H1 (cell line): Measurements from ENCODE around the gene DNLZ. TPM values are rescaled to one million over a fixed set of nuclear protein-coding genes. Genes with fewer than 3 reads are reported as not detected.
A peak's percentile ranks its signal among the peaks of the same experiment; 100 is the strongest.

ENCODE experiments used
- CTCF ChIA-PET: fragments of 300-600 bp; sonication (Branson Sonifier 250); formaldehyde crosslinking; loops from one replicate; lab custom pipeline; 2021; ENCODE audit not compliant: partially characterized antibody; lab: Charles Lee
- POLR2A ChIA-PET: fragments of 300-600 bp; sonication (Branson Sonifier 250); formaldehyde crosslinking; loops from one replicate; lab custom pipeline; 2021; ENCODE audit warnings: inconsistent platforms; ENCODE audit not compliant: partially characterized antibody; lab: Charles Lee
- DNase-seq, 2 experiments: peaks; one replicate each; pipeline versions ENCODE4 v3.0.0 to v3.0.0-alpha.2; 2010 to 2022; ENCODE audit warnings: low spot score in 2 of 2, low read depth in 1 of 2, mixed read lengths in 1 of 2
- FAIRE-seq: peaks from 2 replicates; lab custom pipeline; 2011; peaks lifted over from hg19 to GRCh38; lab: Jason Lieb, UNC
- H2AFZ ChIP-seq: 2 replicates; pipeline ENCODE4 v1.8.1; 2012; ENCODE audit warnings: low read length, inconsistent platforms
- H2AK5ac ChIP-seq: 2 replicates; pipeline ENCODE4 v1.6.1; 2013; ENCODE audit warnings: low read depth, low read length
- H2BK120ac ChIP-seq: replicated peaks from 2 replicates; pipeline ENCODE3; 2013; ENCODE audit warnings: low read depth, low read length, inconsistent platforms
- H2BK12ac ChIP-seq: 2 replicates; pipeline ENCODE4 v1.6.1; 2013; ENCODE audit warnings: low read depth, low read length
- H2BK15ac ChIP-seq: 2 replicates; pipeline ENCODE4 v1.6.1; 2013; ENCODE audit warnings: low read length
- H2BK20ac ChIP-seq: 2 replicates; pipeline ENCODE4 v1.6.1; 2013; ENCODE audit warnings: low read length
- H2BK5ac ChIP-seq: 2 replicates; pipeline ENCODE4 v1.6.1; 2013; ENCODE audit warnings: low read depth, low read length
- H3K14ac ChIP-seq: 2 replicates; pipeline ENCODE4 v1.6.1; 2013; ENCODE audit warnings: inconsistent platforms; ENCODE audit not compliant: insufficient read length
- H3K18ac ChIP-seq: 2 replicates; pipeline ENCODE4 v1.6.1; 2013; ENCODE audit warnings: low read length; ENCODE audit errors: extremely low read depth
- H3K23ac ChIP-seq: 2 replicates; pipeline ENCODE4 v1.6.1; 2013; ENCODE audit warnings: inconsistent platforms; ENCODE audit not compliant: insufficient read length
- H3K23me2 ChIP-seq: 2 replicates; pipeline ENCODE4 v1.6.1; 2013; ENCODE audit warnings: low read depth, low read length
- H3K27ac ChIP-seq: 2 replicates; pipeline ENCODE4 v1.6.1; 2011; ENCODE audit warnings: low read depth, low read length, inconsistent platforms
- H3K27me3 ChIP-seq, 4 experiments: replicated peaks in 1 of 4; 1 replicate in 1 of 4; 2 replicates in 3 of 4; pipeline versions ENCODE4 v1.6.1 to v1.8.1; 2011 to 2013; ENCODE audit warnings: low read length in 3 of 4, mild to moderate bottlenecking in 3 of 4, inconsistent platforms in 2 of 4, mixed read lengths in 2 of 4, moderate library complexity in 1 of 4; ENCODE audit not compliant: control insufficient read depth in 3 of 4, insufficient read depth in 3 of 4; ENCODE audit errors: extremely low read depth in 1 of 4
- H3K36me3 ChIP-seq, 4 experiments: 2 replicates each; pipeline versions ENCODE4 v1.6.1 to v1.8.1; 2011 to 2013; ENCODE audit warnings: mild to moderate bottlenecking in 4 of 4, low read length in 3 of 4, moderate library complexity in 2 of 4, control low read depth in 1 of 4, inconsistent platforms in 1 of 4; ENCODE audit not compliant: insufficient read depth in 4 of 4, control insufficient read depth in 2 of 4
- H3K4ac ChIP-seq: replicated peaks from 2 replicates; pipeline ENCODE3; 2013; ENCODE audit warnings: low read length, low read depth, mixed read lengths, inconsistent platforms; ENCODE audit not compliant: insufficient read length
- H3K4me1 ChIP-seq, 4 experiments: replicated peaks in 1 of 4; 1 replicate in 1 of 4; 2 replicates in 3 of 4; pipeline versions ENCODE4 v1.6.1 to v1.8.1; 2011 to 2013; ENCODE audit warnings: low read length in 3 of 4, inconsistent platforms in 2 of 4, mixed read lengths in 1 of 4; ENCODE audit not compliant: insufficient read depth in 4 of 4, control insufficient read depth in 3 of 4
- H3K4me2 ChIP-seq, 2 experiments: 2 replicates each; pipeline versions ENCODE4 v1.6.1 to v1.8.1; 2011 to 2013; ENCODE audit warnings: low read depth in 2 of 2, low read length in 2 of 2, control low read depth in 1 of 2, inconsistent platforms in 1 of 2, mild to moderate bottlenecking in 1 of 2; ENCODE audit not compliant: insufficient read depth in 1 of 2
- H3K4me3 ChIP-seq, 4 experiments: fragments of 200-600, 300-600 bp in 1 of 4; sonication (generic), shearing (Covaris generic), sonication (Bioruptor Twin) in 1 of 4; 2 replicates each; pipeline versions ENCODE4 v1.5.1 to v1.8.1; 2011 to 2016; ENCODE audit warnings: low read length in 4 of 4, low read depth in 3 of 4, control low read depth in 2 of 4, inconsistent platforms in 2 of 4, mild to moderate bottlenecking in 2 of 4, mixed read lengths in 1 of 4, moderate library complexity in 1 of 4; ENCODE audit not compliant: insufficient read depth in 2 of 4; ENCODE audit errors: extremely low read depth in 1 of 4
- H3K56ac ChIP-seq: replicated peaks from 2 replicates; pipeline ENCODE3; 2013; ENCODE audit warnings: low read depth, mild to moderate bottlenecking, mixed read lengths, low read length, inconsistent platforms; ENCODE audit not compliant: insufficient read length
- H3K79me1 ChIP-seq: 2 replicates; pipeline ENCODE4 v1.6.1; 2013; ENCODE audit warnings: low read depth, low read length, control low read depth
- H3K79me2 ChIP-seq, 2 experiments: 2 replicates each; pipeline versions ENCODE4 v1.6.1 to v1.8.1; 2012 to 2013; ENCODE audit warnings: low read length in 2 of 2, mild to moderate bottlenecking in 2 of 2, inconsistent platforms in 1 of 2; ENCODE audit not compliant: insufficient read depth in 2 of 2, control insufficient read depth in 1 of 2
- H3K9ac ChIP-seq, 4 experiments: replicated peaks in 1 of 4; 1 replicate in 1 of 4; 2 replicates in 3 of 4; pipeline versions ENCODE4 v1.6.1 to v1.8.1; 2011 to 2013; ENCODE audit warnings: low read depth in 3 of 4, low read length in 3 of 4, control low read depth in 2 of 4, mild to moderate bottlenecking in 2 of 4, moderate library complexity in 2 of 4, inconsistent platforms in 1 of 4; ENCODE audit errors: extremely low read depth in 1 of 4
- H3K9me3 ChIP-seq, 2 experiments: 2 replicates each; pipeline versions ENCODE4 v1.6.1 to v1.8.1; 2012 to 2013; ENCODE audit warnings: mild to moderate bottlenecking in 2 of 2, moderate library complexity in 2 of 2, control low read depth in 1 of 2, inconsistent platforms in 1 of 2, low read depth in 1 of 2, low read length in 1 of 2, mixed read lengths in 1 of 2; ENCODE audit not compliant: insufficient read depth in 2 of 2
- H4K20me1 ChIP-seq, 2 experiments: replicated peaks in 1 of 2; 2 replicates each; pipeline versions ENCODE3 to v1.8.1; 2011 to 2013; ENCODE audit warnings: inconsistent platforms in 2 of 2, low read length in 2 of 2, mild to moderate bottlenecking in 1 of 2; ENCODE audit not compliant: insufficient read depth in 2 of 2, control insufficient read depth in 1 of 2
- H4K5ac ChIP-seq: 2 replicates; pipeline ENCODE4 v1.6.1; 2013; ENCODE audit warnings: low read length, low read depth, mixed read lengths, inconsistent platforms; ENCODE audit not compliant: insufficient read length
- H4K8ac ChIP-seq: 2 replicates; pipeline ENCODE4 v1.8.0; 2013; ENCODE audit warnings: mild to moderate bottlenecking, moderate library complexity, low read length, inconsistent platforms; ENCODE audit not compliant: insufficient read depth; ENCODE audit errors: extremely low read depth
- H4K91ac ChIP-seq: replicated peaks from 2 replicates; pipeline ENCODE3; 2013; ENCODE audit warnings: low read length, mixed read lengths, inconsistent platforms; ENCODE audit not compliant: insufficient read length
- BACH1 ChIP-seq: IDR thresholded peaks from 2 replicates; pipeline ENCODE4 v1.6.1; 2012; ENCODE audit warnings: low read length, improper control_type of control experiment
- CHD1 ChIP-seq: IDR thresholded peaks from 2 replicates; pipeline ENCODE4 v1.6.1; 2012; ENCODE audit warnings: low read depth, low read length, improper control_type of control experiment
- EP300 ChIP-seq, 2 experiments: IDR thresholded peaks; 1 replicate in 1 of 2; 2 replicates in 1 of 2; pipeline ENCODE4 v1.6.1; 2011 to 2012; ENCODE audit warnings: low read depth in 2 of 2, low read length in 2 of 2, mild to moderate bottlenecking in 2 of 2, borderline replicate concordance in 1 of 2, inconsistent platforms in 1 of 2, moderate library complexity in 1 of 2
- PHF8 ChIP-seq: fragments of 200-600 bp; sonication (generic); conservative IDR thresholded peaks from 2 replicates; pipeline ENCODE4 v1.7.1; 2012; ENCODE audit warnings: low read depth, mild to moderate bottlenecking, inconsistent platforms, low read length, moderate library complexity
- POU5F1 ChIP-seq: IDR thresholded peaks from 2 replicates; pipeline ENCODE4 v1.6.1; 2011; ENCODE audit warnings: low read depth, mild to moderate bottlenecking, low read length, moderate library complexity
- SAP30 ChIP-seq: fragments of 300-600 bp; sonication (generic); IDR thresholded peaks from 2 replicates; pipeline ENCODE4 v1.7.1; 2012; ENCODE audit warnings: low read length, moderate library complexity, mild to moderate bottlenecking, inconsistent platforms; ENCODE audit not compliant: insufficient read depth, insufficient replicate concordance
- SIX5 ChIP-seq: IDR thresholded peaks from 2 replicates; pipeline ENCODE4 v1.6.1; 2011; ENCODE audit warnings: mild to moderate bottlenecking, low read depth, low read length
- SP4 ChIP-seq: IDR thresholded peaks from 2 replicates; pipeline ENCODE4 v1.6.1; 2012; ENCODE audit warnings: low read length, inconsistent platforms
- TAF7 ChIP-seq: optimal IDR thresholded peaks from 2 replicates; pipeline ENCODE3; 2011; ENCODE audit warnings: low read depth, mild to moderate bottlenecking, inconsistent platforms, low read length, moderate library complexity, borderline replicate concordance
- YY1 ChIP-seq: IDR thresholded peaks from 2 replicates; pipeline ENCODE4 v1.6.1; 2011; ENCODE audit warnings: low read depth, mild to moderate bottlenecking, low read length
- ZNF274 ChIP-seq: IDR thresholded peaks from 2 replicates; pipeline ENCODE4 v1.7.0; 2012; ENCODE audit warnings: low read length, borderline replicate concordance; ENCODE audit errors: extremely low read depth
- WGBS, 2 experiments: shearing (Covaris generic) in 1 of 2; methylation state at CpG; one replicate each; pipeline versions ENCODE4 v1.1.6 to v1.1.7; 2013 to 2015; ENCODE audit warnings: low lambda C conversion rate in 2 of 2, mixed read lengths in 2 of 2, inconsistent platforms in 1 of 2, low coverage in 1 of 2, missing lambda C conversion rate in 1 of 2; ENCODE audit not compliant: insufficient replicate concordance in 2 of 2, insufficient coverage in 1 of 2, insufficient read length in 1 of 2; ENCODE audit errors: extremely low coverage in 1 of 2, missing lambda C conversion rate in 1 of 2; 5-methylcytosine and 5-hydroxymethylcytosine counted together
- polyA plus RNA-seq, 7 experiments: library from polyadenylated mRNA; depleted of rRNA in 3 of 7; stranded (reverse) in 5 of 7; unstranded in 2 of 7; fragments of >200 nt in 5 of 7; fragments of 200-250 nt in 2 of 7; gene quantifications; 1 replicate in 5 of 7; 2 replicates in 1 of 7; 4 replicates in 1 of 7; pipeline versions ENCODE4 v1.2.1 to v1.2.3, GENCODE V29; 2011 to 2013; ENCODE audit warnings: missing spikeins in 2 of 7, mixed read lengths in 2 of 7
- total RNA-seq: library from RNA; stranded (reverse); fragmentation: NEBNext Ultra II Directional; extraction: Animal tissue kit (Norgen Biotek cat#: 25700); gene quantifications from 2 replicates; pipeline ENCODE4 v1.2.1, GENCODE V29; 2021
- TF ChIP-seq, protein P1 (sequence below): IDR thresholded peaks from 2 replicates; pipeline ENCODE4 v1.6.1; 2011; ENCODE audit warnings: low read depth, mild to moderate bottlenecking, low read length; ENCODE audit not compliant: insufficient read depth

The DNLZ gene
- total and polyA plus RNA-seq, 2 of the 8 experiments (the other 6 are each of a cell fraction or from before 2014, with no cell fraction given) = 11.6 to 17.9 TPM

DNA sequence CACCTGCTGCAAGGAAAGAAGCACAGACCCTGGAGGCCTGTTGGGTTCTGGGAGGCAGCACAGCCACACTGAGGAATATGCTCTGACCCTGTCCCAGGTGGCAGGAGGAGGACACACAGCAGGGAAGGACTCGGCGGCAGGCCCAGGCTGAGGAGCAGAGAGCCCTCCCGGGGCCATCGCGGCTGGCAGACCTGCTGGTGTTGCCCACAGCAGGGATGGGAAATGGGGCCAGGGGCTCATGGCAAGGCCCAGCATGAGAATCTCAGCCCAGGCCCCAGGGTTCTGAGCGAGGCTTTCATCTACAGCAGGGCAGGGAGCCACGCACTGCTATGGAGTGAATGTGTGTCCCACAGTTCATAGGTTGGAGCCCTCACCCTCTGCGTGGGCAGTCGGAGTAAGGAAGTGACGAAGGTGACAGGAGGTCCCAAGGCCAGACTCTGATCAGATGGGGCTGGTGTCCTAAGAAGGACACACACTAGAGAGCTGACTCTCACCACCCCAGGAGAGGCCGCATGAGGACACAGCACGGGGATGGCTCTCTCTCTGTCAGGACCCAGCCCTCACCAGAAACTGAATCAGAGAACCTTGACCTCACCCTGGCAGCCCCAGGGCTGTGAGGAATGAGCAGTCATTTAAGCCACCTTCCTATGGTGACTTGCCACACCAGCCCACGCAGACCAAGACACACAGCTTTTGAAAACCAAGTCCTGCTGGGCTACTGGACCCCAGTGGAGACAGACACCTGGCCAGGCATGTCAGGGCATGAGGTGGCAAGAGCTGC is 46.5 kb downstream of the DNLZ start:
- Histone ChIP-seq H3K27me3 (no peaks in the 10 kb centered on the region), H2BK15ac (no peak overlapping the region), H3K23me2 (peaks cover 2% of the 10 kb centered on the region; the same call in 1 of the 2 replicates), H2AK5ac (no peak overlapping the region), H4K5ac (no peak overlapping the region), H3K23ac (no peak overlapping the region), H4K91ac (no peak overlapping the region), H4K20me1 (no peaks in the 10 kb centered on the region), H3K4me3 (no peak overlapping the region), H3K79me2 (no peaks in the 10 kb centered on the region), H3K36me3 (no peaks in the 10 kb centered on the region), H3K4me1 (0 out of 7 replicates have a peak, but pooled peaks cover 0 to 3% (median 0%) of the 10 kb centered on the region in 4 experiments), H3K9ac (no peak overlapping the region), H3K4me2 (no peak overlapping the region), H4K8ac (peak overlapping the region; percentile 68; the same call in 1 of the 2 replicates), H3K56ac (no peak overlapping the region), H2BK12ac (peak overlapping the region; percentile 68; the same call in 1 of the 2 replicates), H3K9me3 (peaks cover 13 to 19% of the 10 kb centered on the region in 2 experiments), H3K4ac (no peak overlapping the region), H2AFZ (no peak overlapping the region), H3K27ac (no peak overlapping the region), H2BK20ac (no peak overlapping the region), H3K79me1 (no peaks in the 10 kb centered on the region), H2BK120ac (no peak overlapping the region), H2BK5ac (no peak overlapping the region), H3K14ac (no peak overlapping the region), H3K18ac (no peak overlapping the region)
- CTCF ChIA-PET = no interaction called here
- FAIRE-seq (no peak), DNase-seq (no peak)
- WGBS, 2 experiments = 90% methylated on average over 13 of the region's 13 CpGs; no CpG with 5 or more reads in 1 of the 2 experiments
- POLR2A ChIA-PET = no interaction called here
- TF ChIP-seq, protein P1, sequence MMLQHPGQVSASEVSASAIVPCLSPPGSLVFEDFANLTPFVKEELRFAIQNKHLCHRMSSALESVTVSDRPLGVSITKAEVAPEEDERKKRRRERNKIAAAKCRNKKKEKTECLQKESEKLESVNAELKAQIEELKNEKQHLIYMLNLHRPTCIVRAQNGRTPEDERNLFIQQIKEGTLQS = no peak
- no peak for TF ChIP-seq CHD1
- no peak for TF ChIP-seq EP300 (IDR thresholded peaks at IDR 0.05; ENCODE audit: borderline replicate concordance in 1 of 2, low read depth in 2 of 2, low read length in 2 of 2)
- no peak for TF ChIP-seq BACH1
- TF ChIP-seq SIX5 = no peak
- TF ChIP-seq SAP30 = no peak
- TF ChIP-seq POU5F1 = no peak
- no peak for TF ChIP-seq PHF8
- no peak for TF ChIP-seq SP4
- TF ChIP-seq ZNF274 = no peak
- TF ChIP-seq TAF7 = no peak
- no peak for TF ChIP-seq YY1
